HG03565 (cell line): ENCODE measurements around the gene ANKRD6.

ENCODE experiments used
- ATAC-seq: cut with Tn5 transposase; IDR thresholded peaks from one replicate; pipeline ENCODE4 v1.9.1; 2021; ENCODE audit warnings: mild to moderate bottlenecking, moderate library complexity; ENCODE audit not compliant: unreplicated experiment

Gene ANKRD6

DNA sequence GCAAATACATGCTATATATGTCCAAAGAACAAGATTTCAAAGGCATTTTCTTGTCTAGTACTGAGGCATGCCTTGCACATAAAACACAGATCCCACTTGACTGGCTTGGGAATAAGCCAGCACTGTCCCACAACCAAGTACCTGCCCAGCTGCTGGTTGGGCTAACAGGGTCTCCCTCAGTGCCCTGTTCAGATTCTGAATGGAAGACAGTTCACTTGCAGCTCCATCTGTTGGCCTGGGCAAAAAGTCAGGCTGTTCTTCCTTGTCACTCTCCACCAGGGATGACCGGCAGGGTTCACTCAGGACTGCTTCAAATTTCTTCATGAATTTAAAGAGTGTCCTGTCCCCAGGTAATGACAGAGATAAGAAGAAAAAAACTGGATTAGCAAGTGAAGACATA, 250.0 kb downstream of the ANKRD6 start:
- ATAC-seq, result no peak
